Fibroblast of lung (primary cell): ENCODE data around the gene ROBO1.
"Not testable (repeated sequence)": the region's sequence is repeated elsewhere in the genome, so short reads cannot be mapped to it uniquely, and the experiment has no call there.

Source experiments
- CTCF ChIP-seq, 2 donors: IDR thresholded peaks in 1 of 2; conservative IDR thresholded peaks in 1 of 2; 1 replicate in 1 of 2; 2 replicates in 1 of 2; pipeline ENCODE4 v1.5.1; 2011 to 2012; ENCODE audit warnings: low read length in 2 of 2, control low read depth in 1 of 2, inconsistent platforms in 1 of 2, low read depth in 1 of 2, mild to moderate bottlenecking in 1 of 2
- EZH2 ChIP-seq: IDR thresholded peaks from 2 replicates; pipeline ENCODE4 v1.5.1; 2012; ENCODE audit warnings: low read length, control low read depth, mild to moderate bottlenecking; ENCODE audit errors: missing control alignments

GRCh38 chr3:78884567-78884966 is 883.2 kb downstream of the ROBO1 start:
- TF ChIP-seq CTCF (conservative IDR thresholded peaks at IDR 0.05 in 1 of 2, IDR thresholded peaks at IDR 0.05 in 1 of 2; ENCODE audit: low read depth in 1 of 2, low read length in 2 of 2); EZH2: not testable (repeated sequence)
